MM.1S (cell line): ENCODE measurements around the gene EMP3.

Experiments used
- EZH2 ChIP-seq: fragments of 300-600 bp; sonication (generic); optimal IDR thresholded peaks from 2 replicates; pipeline ENCODE3; 2017; ENCODE audit warnings: low read depth, mild to moderate bottlenecking, antibody characterized with exemption, low read length, mixed read lengths
- TF ChIP-seq, protein P1 (sequence below): fragments of 300-600 bp; sonication (generic); IDR thresholded peaks from 2 replicates; pipeline ENCODE4 v1.5.1; 2016; ENCODE audit warnings: antibody characterized with exemption, low read length, mixed read lengths

GRCh38 chr19:48290401-48290770 is 35.0 kb upstream of the EMP3 start:
- TF ChIP-seq, protein P1, sequence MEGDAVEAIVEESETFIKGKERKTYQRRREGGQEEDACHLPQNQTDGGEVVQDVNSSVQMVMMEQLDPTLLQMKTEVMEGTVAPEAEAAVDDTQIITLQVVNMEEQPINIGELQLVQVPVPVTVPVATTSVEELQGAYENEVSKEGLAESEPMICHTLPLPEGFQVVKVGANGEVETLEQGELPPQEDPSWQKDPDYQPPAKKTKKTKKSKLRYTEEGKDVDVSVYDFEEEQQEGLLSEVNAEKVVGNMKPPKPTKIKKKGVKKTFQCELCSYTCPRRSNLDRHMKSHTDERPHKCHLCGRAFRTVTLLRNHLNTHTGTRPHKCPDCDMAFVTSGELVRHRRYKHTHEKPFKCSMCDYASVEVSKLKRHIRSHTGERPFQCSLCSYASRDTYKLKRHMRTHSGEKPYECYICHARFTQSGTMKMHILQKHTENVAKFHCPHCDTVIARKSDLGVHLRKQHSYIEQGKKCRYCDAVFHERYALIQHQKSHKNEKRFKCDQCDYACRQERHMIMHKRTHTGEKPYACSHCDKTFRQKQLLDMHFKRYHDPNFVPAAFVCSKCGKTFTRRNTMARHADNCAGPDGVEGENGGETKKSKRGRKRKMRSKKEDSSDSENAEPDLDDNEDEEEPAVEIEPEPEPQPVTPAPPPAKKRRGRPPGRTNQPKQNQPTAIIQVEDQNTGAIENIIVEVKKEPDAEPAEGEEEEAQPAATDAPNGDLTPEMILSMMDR: no peak
- TF ChIP-seq EZH2: no peak
